SK-N-MC (cell line): Measurements from ENCODE around the gene PPFIA4.

Experiments used
- EZH2 ChIP-seq: fragments of 200-600 bp; sonication (generic); IDR thresholded peaks from one replicate; pipeline ENCODE4 v1.6.1; 2017; ENCODE audit warnings: antibody characterized with exemption
- POLR2AphosphoS5 ChIP-seq: IDR thresholded peaks from 2 replicates; pipeline ENCODE4 v1.6.1; 2012; ENCODE audit warnings: mild to moderate bottlenecking, low read depth, low read length, borderline replicate concordance

DNA sequence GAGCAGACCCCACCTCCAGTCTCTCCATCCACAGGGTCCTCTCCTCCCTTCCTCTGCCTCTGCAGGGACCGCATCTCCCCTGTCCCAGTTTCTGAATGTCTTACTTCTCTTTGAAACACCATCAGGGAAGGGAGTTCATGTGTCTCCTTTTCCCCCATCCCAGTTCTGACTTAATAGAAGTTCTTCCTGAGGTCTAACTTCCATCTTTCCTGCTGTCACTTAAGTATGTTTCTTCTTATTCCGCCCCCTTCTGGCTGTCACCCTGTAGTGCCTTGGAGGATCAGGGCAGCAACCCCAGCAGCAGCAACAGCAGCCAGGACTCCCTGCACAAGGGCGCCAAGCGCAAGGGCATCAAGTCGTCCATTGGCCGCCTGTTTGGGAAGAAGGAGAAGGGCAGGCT, 30.2 kb downstream of the PPFIA4 start:
- TF ChIP-seq POLR2AphosphoS5 (no peak), EZH2 (no peak)
